Stimulated activated CD4-positive, alpha-beta T cell treated with anti-CD3 and anti-CD28 coated beads, TNF-alpha, amount 100 ng/mL, for 24 hours (primary cell): ENCODE results near the gene CRTC1.
"Not testable (repeated sequence)": the region's sequence is repeated elsewhere in the genome, so short reads cannot be mapped to it uniquely, and the experiment has no call there.

Source experiments
- DNase-seq, 3 experiments: peaks; one replicate each; pipeline ENCODE4 v3.0.0-alpha.2; 2020; ENCODE audit warnings: low read depth in 3 of 3

CRTC1 gene

DNA sequence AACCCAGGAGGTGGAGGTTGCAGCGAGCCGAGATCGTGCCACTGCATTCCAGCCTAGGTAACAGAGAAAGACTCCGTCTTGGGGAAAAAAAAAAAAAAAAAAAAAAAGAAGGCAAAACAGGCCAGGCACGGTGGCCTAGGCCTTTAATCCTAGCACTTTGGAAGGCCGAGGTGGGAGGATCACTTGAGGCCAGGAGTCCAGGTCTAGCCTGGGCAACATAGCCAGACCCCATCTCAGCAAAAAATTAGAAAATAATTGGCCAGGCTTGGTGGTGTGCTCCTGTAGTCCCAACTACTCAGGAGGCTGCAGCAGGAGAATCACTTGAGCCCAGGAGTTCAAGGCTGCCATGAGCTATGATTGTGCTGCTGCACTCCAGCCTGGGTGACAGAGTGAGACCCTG lies 43.4 kb downstream of the CRTC1 start:
- DNase-seq: no peak

DNA sequence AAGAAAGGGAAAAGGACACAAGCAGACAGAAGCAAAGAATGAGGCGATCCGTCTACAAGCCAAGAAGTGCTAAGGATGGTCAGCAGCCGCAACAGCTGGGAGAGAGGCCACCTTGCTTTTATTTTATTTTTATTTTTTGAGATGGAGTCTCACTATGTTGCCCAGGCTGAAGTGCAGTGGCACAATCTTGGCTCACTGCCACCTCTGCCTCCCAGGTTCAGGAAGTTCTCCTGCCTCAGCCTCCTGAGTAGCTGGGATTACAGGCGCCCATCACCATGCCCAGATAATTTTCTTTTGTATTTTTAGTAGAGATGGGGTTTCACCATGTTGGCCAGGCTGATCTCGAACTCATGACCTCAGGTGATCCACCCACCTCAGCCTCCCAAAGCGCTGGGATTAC lies 44.1 kb downstream of the CRTC1 start:
- not testable (repeated sequence) for DNase-seq

DNA sequence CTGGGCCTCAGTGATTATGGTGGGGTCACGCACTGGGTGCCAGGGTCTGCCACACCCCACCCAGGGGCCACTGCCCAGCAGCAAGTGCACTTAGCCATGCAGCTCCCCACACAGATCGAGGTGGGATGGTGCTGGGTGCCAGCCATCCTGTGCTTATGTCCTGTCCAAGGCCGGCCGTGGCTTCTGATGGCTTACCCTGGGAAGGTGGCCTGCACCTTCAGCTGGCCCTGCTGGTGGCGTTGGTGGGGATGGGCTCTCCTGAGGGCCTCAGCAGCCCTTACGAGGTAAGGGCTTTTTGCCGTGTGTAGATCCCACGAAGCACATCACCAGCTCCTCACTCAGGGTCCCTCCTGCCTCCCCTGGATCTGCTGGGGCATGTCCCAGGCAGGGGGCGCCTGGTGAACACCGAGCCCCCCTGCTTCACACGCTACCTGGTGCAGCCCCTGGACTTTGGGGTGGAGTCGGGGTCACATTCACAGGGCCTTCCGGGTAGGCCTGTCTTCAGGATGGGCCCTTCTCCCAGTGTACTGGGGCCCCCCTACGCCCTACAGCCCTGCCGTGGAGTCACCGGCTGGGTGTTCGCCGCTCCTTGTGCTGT lies 46.6 kb downstream of the CRTC1 start:
- DNase-seq: no peak

DNA sequence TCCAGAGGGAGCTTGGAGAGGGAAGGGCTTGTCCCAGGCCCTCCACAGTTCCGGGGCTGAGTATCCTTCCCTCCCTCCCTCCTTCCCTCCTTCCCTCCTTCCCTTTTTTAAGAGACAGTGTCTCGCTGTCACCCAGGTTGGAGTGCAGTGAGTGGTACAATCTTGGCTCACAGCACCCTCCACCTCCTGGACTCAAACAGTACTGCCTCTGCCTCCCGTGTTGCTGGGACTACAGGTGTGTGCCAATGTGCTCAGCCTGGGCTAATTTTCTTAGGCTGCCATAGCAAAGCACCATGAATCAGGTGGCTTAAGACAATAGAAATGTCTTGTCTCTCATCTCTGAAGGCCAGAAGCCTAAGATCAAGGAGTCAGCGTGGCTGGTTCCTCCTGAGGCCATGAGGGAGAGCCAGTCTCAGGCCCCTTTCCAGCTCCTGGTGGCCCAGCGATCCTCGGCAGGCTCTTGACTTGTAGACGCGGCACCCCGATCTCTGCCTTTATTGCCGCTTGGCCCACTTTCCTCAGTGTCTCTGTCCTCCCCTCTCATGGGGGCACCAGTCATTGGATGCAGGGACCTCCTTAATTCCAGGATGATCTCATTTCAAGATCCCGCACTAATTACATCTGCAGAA lies 47.5 kb downstream of the CRTC1 start:
- no peak for DNase-seq

DNA sequence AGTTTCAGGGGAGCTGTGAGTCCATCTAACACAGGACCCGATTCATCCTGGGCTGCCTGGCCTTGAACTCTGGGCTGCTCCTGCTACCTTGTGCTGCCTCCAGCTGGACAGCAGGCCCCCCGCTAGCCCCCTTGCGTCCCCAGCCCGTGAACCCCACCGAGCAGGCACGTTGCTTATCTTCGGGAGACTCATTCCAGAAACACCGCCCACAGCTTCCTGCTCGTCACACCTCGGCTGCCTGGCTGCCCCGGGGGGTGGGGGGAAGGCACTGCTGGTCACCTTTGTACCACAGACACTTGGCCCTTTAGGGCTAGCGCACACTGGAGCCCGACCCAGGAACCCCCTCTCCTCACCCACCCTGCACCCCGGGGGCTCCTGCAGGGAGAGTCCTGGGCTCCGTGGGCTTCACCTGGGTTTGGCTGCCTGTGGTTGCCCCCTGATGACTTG lies 48.1 kb downstream of the CRTC1 start:
- no peak for DNase-seq

DNA sequence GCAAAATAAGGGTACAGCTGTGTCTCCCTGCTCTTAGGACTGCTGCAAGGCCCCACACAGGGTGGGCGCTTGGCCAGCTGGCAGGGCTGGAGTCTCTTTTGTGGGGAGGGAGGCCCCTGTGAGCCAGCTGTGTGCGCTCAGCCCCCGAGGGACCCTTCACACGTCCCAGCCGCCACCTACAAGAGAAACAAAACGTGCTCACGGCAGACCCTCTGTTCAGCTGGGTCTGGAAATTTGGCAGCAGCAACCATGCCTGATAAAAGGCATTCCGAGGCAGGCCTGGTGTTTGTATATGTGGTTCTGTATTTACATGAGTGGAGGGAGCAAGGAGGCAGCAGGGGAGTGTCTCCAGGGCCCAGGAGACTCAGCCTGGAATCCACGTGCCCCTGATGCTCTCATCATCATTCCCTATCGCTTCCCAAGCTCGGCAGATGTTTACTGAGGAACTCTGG lies 49.7 kb downstream of the CRTC1 start:
- DNase-seq: no peak

DNA sequence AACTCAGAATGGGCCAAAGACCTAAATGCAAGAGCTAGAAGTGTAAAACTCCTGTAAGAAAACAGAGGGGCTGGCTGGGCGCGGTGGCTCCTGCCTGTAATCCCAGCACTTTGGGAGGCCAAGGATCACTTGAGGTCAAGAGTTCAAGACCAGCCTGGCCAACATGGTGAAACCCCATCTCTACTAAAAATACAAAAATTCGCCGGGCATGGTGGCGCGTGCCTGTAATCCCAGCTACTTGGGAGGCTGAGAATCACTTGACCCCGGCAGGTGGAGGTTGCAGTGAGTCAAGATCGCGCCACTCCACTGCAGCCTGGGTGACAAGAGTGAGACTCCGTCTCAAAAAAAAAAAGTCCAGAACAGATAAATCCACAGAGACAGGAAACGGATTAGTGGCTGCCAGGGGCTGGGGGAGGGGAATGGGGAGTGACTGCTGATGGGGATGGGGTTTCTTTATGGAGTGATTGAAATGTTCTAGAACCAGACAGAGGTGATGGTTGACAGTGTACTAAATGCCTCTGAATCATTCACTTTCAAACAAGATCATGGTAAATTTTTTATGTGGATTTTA lies 50.4 kb downstream of the CRTC1 start:
- DNase-seq: not testable (repeated sequence)

DNA sequence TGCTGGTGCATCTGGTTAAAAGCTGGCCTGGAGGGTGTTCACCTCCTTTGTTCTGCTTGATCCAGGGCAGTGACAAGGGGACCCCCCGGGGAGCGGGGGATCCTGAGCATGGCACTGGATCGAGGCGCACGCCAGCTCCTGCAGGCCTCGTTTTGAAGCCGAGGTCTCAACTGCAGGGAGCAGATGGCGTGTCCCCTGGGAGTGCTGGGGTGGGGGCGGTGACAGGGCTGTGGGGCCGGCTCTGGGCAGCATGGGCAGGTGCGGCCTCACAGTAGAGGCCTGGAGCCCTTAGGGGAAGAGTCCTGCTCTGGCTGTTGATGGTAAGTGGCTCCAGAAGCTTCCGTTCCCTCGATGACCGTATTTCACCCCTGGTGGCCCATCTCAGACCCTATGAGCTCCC lies 51.8 kb downstream of the CRTC1 start:
- no peak for DNase-seq

DNA sequence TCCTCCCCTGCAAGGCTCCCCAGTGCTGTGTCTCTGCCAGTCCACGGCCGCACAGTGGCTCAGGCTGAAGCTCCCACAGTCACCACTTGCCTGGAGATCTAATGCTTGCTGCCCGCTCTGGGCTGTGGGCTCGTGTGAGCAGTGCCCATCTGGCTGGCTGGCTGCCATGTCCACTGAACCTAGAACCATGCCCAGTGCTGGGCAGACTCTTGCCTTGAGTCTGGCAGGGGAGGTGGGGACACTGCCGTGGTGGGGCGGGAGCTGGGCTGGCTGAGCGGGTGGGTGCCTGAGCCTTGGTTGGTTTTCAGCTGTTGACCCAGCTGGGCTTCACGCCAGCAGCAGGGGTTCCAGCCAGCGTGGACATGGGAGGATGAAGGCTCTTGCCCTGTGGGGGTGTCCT lies 52.3 kb downstream of the CRTC1 start:
- DNase-seq: no peak

DNA sequence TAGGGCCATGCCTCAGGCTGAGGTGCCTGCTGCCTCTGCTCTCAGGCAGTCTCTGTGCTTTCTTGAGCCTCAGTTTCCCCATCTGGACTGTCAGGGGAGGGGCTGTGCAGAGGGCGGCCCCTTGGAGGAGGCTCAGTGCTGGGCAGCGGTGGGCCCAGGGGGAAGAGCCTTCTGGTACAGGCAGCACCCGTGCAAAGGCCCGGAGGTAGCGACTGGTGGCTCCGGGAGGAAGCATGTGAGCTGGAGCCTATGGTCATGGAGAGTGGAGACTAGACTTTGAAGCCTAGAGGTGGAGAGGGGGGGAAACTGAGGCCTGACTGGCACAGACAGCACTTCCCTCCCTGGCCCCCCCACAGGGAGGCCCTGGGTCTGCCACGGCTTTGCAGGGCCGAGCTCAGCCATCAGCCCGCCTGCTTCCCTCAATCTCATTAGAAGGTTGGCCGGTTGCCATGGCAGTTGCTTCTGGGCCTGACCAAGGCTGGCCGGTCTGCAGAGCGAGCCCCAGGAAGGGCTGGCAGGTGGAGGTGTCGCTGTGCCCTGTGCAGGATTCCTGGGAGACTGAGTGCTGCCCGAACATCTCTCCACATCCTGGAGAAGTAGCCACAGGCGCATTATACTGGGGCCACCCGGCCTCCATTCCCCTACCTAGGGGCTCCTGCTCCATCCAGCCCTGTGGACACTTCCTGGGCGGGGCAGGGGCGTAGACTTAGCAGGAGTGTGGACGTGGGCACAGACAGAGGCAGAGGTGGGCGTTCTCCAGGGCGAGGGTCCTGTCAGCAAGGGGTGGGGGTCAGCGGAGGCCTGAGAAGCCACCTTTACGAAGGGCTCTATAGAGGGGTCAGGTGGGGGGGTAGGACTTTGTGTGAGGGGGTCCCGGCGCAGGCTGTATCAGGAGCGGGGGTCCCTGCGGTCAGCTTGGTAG lies 53.2 kb downstream of the CRTC1 start:
- no peak for DNase-seq

DNA sequence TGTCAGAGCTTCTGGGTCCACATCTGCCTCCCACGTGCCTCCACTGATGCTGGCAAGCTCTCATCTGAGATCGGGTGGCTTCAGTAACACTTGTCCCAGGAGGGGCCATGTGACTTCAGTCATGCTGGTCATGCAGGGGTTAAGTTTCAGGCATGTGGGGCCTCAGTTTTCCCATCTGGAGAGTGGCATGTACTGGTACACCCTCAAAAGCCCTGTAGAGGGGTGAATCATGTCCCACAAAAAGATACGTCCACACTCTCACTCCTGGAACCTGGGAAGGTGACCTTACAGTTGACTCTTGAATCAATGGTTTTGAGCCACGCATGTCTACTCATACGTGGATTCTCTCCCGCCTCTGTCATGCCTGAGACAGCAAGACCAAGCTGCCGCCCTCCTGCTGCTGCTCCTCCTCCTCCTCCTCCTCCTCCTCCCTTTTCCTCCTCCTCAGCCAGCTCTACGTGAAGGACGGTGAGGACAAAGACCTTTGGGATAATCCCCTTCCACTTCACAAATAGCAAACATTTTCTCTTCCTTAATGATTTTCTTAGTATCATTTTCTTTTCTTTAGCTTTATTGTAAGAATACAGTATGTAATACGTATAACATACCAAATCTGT lies 54.0 kb downstream of the CRTC1 start:
- no peak for DNase-seq

DNA sequence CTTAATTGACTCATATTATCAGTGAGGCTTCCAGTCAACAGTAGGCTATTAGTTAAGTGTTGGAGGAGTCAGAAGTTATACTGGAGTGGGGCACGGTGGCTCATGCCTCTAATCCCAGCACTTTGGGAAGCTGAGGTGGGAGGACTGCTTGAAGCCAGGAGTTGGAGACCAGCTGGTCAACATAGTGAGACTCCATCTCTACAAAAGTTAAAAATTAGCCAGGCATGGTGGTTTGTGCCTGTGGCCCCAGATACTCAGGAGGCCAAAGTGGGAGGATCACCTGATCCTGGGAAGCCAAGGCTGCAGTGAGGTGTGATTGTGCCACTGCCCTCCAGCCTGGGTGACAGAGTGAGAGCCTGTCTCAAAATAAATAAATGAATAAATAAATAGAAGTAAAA lies 54.5 kb downstream of the CRTC1 start:
- DNase-seq: no peak

DNA sequence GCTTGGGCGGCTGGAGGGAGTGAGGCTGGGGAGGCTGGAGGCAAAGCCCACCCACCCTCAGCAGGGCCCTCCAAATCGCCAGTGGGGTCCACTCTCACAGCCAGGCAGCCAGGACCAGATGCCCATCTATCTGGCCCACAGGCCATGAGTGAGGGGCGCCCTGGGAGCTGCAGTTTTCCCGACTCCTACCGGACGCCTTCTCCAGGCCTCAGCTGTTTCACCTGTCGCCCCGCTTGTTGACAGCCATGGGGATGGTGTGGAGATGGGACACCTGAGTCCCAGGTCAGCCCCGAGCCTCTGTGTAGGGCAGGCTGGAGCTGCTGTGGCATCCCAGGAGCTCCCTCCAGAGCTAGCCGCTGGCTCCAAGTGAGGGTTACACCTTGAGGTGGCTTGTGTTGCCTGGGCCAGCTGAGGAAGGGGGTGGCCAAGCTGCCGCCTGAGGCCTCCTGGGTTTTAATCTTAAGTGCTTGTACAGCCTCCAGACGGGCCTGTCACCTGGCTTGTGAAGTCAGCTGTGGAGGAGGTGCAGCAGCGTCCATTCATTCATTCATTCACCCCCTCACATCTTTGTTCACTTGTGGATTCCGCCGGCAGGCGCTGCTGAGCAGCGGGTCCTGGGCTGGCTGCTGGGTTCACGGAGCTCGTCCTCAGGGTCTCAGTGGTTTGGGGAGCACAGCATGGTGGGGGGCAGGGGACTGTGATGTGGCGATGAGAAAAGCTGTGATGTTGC lies 55.6 kb downstream of the CRTC1 start:
- no peak for DNase-seq

DNA sequence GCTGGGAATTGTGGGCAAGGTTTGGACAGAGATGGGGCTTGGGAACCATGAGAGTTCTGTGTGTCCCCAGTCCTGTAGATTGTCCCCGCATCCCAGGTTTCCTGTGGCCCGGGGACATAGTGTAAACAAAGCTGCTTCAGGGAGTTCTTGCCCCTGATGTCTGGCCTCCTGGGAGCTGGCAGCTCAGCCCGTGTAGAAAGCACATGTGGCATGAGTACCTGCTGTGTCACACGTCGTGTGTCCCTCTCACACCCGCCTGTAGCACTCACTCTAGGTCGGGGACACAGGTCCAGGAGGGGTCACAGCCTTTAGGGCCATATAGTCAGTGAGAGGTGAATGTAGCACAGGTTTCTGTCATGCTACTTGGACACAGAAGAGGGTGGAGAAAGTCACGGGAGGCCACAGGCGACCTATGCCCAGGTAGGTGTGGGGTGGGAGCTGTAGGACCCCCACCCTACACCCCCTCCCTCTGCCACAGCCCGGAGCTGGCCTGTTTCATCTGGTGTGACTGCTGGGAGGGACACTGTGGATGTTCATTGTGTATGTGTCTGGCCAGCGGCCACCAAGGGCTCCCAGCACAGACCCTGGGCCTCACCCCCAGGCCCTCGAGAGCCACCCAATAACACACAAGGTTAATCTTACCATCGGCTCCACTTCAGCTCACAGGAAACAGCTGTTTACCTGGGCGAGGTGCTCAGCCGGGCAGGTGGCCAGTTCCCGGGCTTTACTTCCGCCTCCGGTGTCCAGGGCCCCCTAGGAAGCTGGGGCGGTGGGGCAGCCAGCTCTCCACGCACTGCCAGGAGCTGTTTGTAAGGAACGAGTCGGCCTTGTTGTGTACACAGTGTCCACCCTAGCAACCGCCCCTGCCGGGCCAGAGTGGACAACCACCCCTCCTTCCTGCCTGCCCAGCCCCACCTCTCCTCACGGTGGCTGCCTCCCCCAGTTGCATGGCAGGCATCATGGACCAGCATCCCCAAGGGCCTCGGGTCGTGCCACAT lies 57.9 kb downstream of the CRTC1 start:
- no peak for DNase-seq

DNA sequence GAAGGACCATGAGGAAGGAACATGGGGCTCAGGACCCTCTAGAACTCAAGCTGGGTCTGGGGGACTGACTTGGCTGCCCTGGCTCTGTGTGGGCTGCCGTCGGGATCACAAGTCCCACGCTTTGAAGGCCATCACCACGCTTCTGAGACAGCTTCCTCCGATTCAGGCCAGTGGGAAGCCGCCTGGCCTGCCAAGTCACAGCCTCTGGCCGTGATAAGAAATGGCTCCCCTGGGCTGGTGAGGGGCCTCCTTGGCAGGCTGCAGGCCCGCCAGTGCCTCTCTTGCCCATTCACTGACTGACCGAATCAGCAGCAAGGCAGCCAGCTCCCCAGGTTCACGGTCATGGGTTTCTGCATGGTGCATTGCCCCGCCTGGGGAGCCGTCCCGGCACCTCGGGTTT lies 58.8 kb downstream of the CRTC1 start:
- no peak for DNase-seq

DNA sequence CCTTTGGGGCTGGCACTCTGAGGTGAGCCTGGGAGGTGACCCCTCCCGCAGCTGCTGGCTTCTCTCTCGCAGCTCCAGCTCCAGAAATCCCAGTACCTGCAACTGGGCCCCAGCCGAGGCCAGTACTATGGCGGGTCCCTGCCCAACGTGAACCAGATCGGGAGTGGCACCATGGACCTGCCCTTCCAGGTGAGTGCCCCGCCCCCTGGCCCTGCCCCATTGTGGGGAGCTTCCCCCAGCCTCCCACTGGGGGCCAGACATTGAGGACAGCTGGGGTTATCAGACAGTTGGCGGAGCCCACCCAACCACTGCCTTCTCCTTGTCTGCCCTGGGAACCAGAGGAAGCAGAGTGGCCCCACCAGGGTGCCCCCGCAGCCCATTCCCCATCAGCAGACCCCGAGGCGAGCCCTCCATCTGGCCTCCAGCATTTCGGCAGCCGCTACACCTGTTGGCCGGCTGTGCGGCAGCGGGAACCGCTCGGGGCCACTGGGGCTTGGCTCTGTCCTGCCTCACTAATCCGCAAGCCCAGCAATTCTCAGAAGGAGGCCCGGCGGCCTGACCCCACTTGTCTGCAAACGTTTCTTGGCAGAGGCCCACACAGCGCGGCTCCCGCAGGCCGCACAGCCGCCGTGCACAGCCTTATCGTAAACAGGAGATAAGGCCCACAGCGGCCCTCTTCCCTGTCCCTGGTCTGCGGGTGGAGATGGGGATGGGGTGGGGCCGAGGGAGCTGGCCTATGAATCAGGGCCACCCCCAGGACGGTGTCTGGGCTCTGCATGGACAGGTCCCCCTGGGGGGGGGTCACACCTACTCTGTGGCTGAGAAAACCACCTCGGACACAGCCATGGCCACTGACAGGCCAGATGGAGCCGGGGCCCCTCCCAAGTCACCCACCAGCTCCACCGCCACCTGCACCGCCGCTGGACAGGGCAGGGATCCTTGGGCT lies 59.6 kb downstream of the CRTC1 start:
- no peak for DNase-seq

DNA sequence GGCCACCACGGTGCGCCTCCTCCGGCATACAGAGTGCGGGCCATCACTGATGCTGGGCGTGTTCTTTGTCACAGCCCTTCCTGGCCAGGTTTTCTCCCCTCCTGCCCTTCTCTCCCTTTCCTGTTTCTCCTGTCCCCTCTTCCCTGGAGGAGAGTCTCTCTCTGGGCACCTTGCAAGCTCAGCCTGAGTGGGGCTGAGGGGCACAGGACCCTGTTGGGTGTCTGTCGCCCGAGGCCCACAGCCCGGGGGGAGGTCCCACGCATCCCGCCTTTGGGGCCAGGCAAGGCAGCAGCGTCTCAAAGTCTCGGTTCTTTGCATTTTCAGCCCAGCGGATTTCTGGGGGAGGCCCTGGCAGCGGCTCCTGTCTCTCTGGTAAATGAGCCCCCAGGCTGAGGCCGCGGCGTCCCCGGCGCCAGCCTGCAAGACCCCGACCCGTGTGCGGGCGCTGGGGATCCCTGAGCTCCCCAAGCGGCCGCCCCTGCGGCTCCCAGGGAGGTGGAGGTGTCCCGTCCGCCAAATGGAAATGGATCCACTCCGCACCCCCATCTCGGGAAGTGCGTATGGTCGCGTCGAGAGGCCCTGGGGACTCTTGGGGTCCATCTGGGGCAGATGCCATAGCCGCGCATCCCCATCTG lies 60.4 kb downstream of the CRTC1 start:
- DNase-seq: no peak

DNA sequence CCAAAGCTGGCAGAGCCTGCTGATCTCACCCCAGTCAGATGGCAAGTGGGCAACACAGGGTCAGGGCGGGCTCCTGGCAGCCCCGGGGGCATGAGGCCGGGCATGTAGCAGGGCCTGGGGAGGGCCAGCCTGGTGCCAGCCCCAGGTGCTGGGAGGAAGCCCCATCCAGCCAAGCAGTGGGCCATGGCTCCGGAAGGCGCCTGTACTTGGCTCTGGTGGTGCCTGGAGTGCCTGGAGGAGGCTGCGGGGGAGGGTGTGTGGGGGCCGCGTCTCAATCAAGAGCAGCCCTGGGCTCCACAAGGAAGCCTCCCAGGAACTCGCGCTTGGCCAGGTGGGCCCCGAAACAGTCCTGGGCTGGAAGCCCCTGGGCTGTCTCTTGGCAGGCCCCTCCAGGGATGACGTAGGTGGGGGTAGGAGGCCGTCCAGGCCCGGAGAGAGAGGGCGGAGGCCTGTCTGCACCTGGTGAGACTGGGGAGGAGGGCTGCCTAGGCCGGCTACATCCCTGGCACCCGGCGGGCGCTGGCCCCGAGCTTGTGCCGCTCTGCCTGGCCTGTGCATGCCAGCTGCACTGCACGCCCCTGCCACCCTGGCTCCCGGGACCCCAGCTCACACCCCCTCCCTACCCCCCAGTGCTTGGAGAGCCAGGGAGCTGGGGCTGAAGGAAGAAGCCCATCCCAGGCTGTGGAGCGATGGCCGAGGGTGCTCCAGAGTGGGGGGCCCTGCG lies 61.7 kb downstream of the CRTC1 start:
- DNase-seq: no peak
